RWPE1 (cell line): Measurements from ENCODE around the gene GGACT.

Experiments used
- CTCF ChIA-PET: fragments of 350-600 bp; sonication (Branson Sonifier 250); formaldehyde crosslinking; extraction: SDS; loops from one replicate; lab custom pipeline; 2021; lab: Yijun Ruan, JAX
- POLR2A ChIA-PET: fragments of 400-600 bp; formaldehyde crosslinking; extraction: SDS; loops from one replicate; lab custom pipeline; 2020; ENCODE audit warnings: antibody characterized with exemption; ENCODE audit not compliant: low non-redundant PET; lab: Yijun Ruan, JAX
- DNase-seq: peaks from one replicate; pipeline ENCODE4 v3.0.0; 2012; ENCODE audit warnings: low spot score
- H3K27ac ChIP-seq: fragments of 450-650 bp; 2 replicates; pipeline ENCODE4 v1.5.1; 2017
- CTCF ChIP-seq: fragments of 450-650 bp; conservative IDR thresholded peaks from 2 replicates; pipeline ENCODE4 v1.5.1; 2017; ENCODE audit warnings: low read depth, mild to moderate bottlenecking

GGACT gene

GRCh38 chr13:100510208-100510957 is 78.2 kb downstream of the GGACT start:
- H3K27ac ChIP-seq = no peak overlapping the region
- TF ChIP-seq CTCF = no peak
- no peak for DNase-seq
- ChIA-PET POLR2A (no interaction called here), CTCF (interaction anchor here (0.5 kb wide), 1 partner anchor 889 kb away, joined by 3 read pairs; no protein-coding TSS in a partner anchor)

- no peak for TF ChIP-seq CTCF
- DNase-seq = no peak
- ChIA-PET CTCF (no interaction called here), POLR2A (no interaction called here)
- no peak overlapping the region for H3K27ac ChIP-seq
These were observed 79.6 kb downstream of the GGACT start for GRCh38 chr13:100508996-100509395.

GRCh38 chr13:100508455-100508854 is 80.1 kb downstream of the GGACT start:
- no peak for DNase-seq
- ChIA-PET POLR2A (no interaction called here), CTCF (no interaction called here)
- H3K27ac ChIP-seq = no peak overlapping the region
- no peak for TF ChIP-seq CTCF

GRCh38 chr13:100506600-100507422 is 81.8 kb downstream of the GGACT start:
- no peak for TF ChIP-seq CTCF
- H3K27ac ChIP-seq = no peak overlapping the region
- ChIA-PET POLR2A (no interaction called here), CTCF (no interaction called here)
- no peak for DNase-seq

GRCh38 chr13:100506154-100506553 is 82.4 kb downstream of the GGACT start:
- ChIA-PET CTCF (no interaction called here), POLR2A (no interaction called here)
- no peak overlapping the region for H3K27ac ChIP-seq
- no peak for TF ChIP-seq CTCF
- DNase-seq = no peak

- ChIA-PET POLR2A (no interaction called here), CTCF (interaction anchor here (1.5 kb wide), 1 partner anchor 11 kb away, joined by 4 read pairs; no protein-coding TSS in a partner anchor)
- DNase-seq = no peak
- H3K27ac ChIP-seq = no peak overlapping the region
- no peak for TF ChIP-seq CTCF
These were observed 85.0 kb downstream of the GGACT start for GRCh38 chr13:100503622-100504021.
